GM18867 (cell line): ENCODE data around the gene SIMC1.

ENCODE experiments used
- ATAC-seq: cut with Tn5 transposase; IDR thresholded peaks from one replicate; pipeline ENCODE4 v1.9.1; 2021; ENCODE audit warnings: mild to moderate bottlenecking, moderate library complexity; ENCODE audit not compliant: unreplicated experiment

The SIMC1 gene

DNA sequence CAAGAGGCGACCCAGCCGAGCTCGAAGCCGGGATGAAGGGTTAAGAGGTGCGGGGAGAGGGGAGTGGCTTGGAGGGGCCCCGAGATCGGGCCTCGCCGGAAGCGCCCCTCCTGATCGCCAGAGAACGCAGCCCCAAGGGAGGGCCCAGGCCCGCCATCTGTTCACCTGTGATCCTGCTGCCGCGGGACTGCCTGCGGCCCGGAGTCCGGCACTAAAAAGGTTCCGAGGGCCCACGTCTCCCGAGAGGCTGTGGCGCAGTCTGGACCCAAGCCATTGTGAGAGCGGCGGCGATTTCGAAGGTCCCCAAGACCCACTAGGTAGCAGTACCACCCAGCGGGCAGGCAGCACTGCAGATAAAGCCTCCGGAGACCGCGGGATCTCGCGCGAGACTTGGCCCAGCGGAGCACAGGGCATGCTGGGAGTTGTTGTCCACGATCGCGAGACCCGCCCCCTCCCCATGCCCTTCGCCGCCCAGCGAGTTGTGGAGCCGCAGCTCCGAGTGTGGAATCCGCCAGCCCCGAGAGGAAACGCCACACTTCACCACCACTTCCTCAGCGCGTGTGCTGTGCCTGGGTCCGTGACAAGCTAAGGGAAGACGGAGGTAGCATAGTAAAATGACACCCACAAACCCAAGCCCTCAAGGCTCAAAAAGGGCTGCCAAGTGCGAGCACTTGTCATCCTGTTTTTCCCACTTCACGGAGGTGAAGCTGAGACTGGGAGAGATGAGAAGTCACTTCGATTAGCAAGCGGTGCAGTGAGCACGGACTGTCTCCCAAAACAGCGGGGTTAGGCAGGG lies 123.4 kb downstream of the SIMC1 start, which contains the start of gene KIAA1191:
KIAA1191 (minus strand) TSS at position 328 of the 796 bp plus-strand sequence. CDS start 2,256 bp downstream, outside the sequence.
- peak; percentile 90 for ATAC-seq

- ATAC-seq: peak; percentile 0
These were observed 123.9 kb downstream of the SIMC1 start for GRCh38 chr5:176362233-176362490.

DNA sequence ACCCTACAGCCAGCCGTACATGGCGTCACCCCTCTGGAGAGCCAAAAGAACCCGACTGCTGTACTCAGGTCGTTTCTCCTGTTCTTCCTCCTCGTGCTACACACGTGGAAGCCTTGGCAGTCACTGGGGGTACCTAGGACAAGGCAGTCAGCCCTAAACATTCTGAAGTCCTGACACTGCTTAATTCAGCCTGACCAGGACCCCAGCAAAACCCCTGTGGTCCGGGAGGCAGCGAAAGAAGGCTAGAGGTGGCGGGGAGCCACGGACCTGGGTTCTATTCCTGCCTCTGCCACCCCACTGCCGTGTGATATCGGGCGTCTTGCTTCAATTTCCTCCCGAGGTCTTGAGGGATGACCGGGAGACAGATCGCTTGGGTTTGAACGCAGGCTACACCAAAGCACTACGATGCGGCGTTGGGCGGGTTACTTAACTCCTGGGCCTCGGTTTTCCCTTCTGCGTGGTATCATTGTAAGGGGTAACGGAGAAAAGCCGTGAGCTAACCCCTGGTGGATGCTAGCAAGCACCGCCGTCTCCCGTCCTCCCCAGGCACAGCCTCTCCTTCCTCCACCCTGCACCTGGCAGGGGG lies 126.6 kb downstream of the SIMC1 start:
- ATAC-seq: no peak

DNA sequence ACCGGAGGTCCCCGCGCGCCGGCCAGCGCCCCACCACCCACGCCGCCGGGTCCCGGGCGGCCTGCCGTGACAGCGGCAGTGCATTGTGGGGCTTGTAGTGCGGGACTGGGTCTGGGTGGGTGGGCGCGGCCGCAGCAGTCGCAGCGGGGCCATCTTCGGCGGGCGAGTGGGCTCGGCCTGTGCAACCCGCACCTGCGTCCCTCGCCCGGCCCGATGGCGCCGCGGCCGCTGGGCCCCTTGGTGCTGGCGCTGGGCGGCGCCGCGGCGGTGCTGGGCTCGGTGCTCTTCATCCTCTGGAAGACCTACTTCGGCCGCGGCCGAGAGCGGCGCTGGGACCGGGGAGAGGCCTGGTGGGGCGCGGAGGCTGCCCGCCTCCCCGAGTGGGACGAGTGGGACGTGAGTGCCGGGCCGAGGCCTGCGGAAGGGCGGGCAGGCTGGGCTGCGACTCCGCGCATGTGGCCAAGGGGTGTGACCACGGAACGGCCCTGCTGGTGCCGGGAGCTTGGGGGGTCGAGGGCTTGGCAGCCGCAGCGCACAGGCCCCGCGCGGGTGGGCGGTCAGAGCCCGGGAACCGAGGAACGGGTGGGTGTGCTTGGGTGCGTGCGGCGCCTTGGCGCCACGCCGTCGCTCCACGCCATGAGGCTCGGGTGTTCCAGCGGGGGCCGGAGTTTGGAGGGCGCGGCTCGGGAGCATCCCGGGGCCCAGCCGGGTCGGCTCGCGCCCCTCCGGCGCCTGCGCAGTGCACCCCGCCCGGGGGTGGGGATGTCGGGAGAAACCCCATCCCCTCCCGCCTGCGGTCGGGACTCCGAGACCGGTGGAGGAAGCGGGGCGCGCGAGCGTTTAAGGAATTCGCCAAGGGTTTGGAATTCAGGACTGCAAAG lies 127.4 kb downstream of the SIMC1 start, which contains the start of gene ARL10:
ARL10 (plus strand) TSS at position 137 of the 881 bp plus-strand sequence; CDS start at position 214, 77 bp downstream.
- peak; percentile 31 for ATAC-seq

- ATAC-seq: no peak
These were observed 128.1 kb downstream of the SIMC1 start for GRCh38 chr5:176366232-176366894.

- no peak for ATAC-seq
These were observed 130.5 kb downstream of the SIMC1 start for GRCh38 chr5:176368726-176369125.

DNA sequence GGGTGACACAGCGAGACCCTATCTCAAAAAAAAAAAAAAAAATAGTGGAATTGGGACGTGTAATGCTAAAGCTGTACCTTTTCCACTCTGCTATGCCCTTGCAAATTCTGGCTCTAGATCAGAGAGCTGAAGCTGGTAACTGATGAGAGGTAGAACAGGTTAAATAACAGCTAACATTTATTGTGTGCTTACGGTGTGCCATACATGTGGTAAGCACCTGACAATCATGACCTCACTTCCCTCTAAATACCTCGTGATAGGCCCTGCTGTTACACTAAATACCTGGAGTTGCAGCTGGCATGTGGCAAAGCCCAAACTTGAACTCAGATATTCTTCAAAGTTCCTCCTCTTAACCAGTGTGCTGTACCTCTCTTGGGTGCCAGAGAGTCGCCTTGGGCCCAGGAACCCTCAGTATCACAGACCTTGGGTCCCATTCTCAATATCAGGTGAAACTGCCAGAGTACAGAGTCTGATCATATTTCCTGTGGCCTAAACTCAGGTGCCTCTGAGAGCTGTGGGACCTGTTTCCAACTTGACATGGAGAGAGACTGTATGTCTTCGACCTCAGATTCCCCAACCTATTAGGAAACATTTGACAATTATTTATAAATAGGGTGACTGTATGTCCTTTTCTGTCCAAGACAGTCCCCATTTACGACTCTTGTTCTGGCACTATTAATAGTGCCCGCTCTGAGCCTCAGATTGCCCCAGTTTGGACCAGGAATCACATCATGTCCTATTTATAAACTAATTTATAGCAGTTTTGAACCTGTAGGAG lies 131.9 kb downstream of the SIMC1 start:
- ATAC-seq: no peak

GRCh38 chr5:176371621-176372539 lies 133.7 kb downstream of the SIMC1 start:
- no peak for ATAC-seq

GRCh38 chr5:176373100-176373818 lies 135.0 kb downstream of the SIMC1 start:
- ATAC-seq: no peak

DNA sequence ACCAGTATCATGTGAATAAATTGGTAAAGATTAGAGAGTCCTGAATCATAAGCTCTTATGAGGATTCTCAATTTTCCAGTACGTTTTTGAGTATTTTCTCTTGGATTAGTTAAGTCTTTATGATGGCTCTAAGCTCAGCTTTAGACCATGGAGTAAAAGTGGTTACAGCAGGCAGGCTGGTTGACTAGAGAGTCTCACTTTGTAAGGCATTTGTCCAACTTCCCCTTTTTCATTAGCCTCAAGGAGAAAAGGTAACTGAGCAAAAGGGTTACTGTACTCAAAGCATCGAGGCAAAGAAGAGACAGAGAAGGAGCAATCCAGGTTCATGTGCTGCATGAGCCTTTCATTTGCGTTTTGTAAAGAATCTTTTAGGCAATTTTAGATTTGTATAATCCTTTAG lies 141.7 kb downstream of the SIMC1 start:
- peak; percentile 55 for ATAC-seq

DNA sequence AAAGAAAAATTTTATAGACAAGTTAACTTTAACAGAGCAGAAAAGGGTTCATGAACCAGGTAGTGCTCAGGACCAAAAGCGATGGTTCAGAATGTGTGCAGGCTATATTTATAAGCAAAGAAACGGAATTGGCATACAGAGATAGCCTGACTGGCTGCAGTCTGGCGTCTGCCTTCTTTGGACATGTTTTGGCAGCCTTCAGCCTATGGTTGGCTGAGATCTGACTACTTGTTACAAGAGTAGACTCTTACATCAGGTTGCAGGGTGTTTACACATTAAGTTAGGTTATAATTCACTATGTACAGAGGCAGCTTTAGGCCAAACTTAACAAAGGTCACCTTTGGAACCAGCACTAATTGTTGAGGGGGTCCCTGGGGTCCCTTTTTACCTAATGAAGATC lies 143.2 kb downstream of the SIMC1 start:
- no peak for ATAC-seq

DNA sequence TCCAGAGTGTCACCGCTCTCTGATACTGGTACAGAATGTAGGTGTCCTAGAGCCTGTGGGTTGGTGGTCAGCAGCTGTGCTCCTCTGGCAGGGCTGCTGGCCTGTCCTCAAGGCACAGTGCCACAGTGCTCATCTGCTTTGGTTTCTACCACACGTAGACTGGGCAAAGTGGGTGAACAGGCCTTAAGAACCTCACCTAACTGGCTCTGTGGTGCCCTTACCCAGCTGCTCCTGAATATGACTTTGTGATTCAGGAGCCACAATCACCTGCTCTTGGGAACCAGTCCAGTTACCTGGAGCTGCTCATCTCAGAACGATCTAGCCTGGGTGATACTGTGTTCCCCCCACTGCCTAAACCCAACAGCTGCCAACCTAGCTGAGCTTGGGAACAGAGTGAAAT lies 143.8 kb downstream of the SIMC1 start:
- no peak for ATAC-seq

GRCh38 chr5:176382721-176383120 lies 144.5 kb downstream of the SIMC1 start:
- no peak for ATAC-seq

- no peak for ATAC-seq
These were observed 145.2 kb downstream of the SIMC1 start for GRCh38 chr5:176383248-176383905.

- no peak for ATAC-seq
These were observed 145.7 kb downstream of the SIMC1 start for GRCh38 chr5:176383961-176384360.

DNA sequence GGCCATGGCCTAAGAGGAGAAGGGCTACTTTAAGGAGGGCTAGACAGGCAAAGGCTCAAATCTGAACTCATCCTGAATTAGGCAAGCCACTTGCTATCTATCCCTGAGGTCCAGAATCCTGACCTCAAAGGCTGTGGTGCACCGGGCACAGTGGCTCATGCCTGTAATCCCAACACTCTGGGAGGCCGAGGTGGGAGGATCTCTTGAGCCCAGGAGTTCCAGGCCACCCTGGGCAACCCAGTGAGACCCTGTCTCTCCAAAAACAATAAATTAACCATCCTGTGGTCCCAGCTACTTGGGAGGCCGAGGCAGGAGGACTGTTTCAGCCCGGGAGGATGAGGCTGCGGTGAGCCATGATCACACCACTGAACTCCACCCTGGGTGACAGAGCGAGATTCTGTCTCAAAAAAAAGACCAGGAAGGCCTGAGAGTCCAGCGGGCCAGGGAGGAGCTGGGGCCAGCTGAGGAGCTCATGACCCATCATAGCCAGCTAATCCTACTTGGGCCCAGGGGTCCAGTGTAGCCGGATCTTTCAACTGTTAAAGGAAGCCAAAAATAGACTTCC lies 146.2 kb downstream of the SIMC1 start:
- no peak for ATAC-seq

- ATAC-seq: no peak
These were observed 146.8 kb downstream of the SIMC1 start for GRCh38 chr5:176384991-176385390.

DNA sequence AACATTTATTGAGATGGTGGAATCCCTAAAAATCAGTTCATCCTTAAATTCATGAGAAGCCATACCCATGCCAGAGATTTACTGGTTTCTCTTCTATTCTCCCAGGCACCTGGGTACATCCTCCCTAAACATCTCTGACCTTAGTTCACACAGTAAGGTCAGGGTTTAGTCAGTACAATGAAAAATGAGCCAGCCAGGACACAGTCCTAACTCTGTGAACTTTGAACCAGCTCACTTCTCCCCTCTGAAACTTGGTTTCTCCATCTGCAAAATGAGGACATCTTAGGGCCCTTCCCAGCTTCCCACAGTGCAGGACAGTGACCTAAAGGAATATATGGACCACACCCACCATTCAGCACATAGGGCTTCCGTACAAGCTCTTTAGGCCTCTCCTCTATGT lies 148.3 kb downstream of the SIMC1 start:
- ATAC-seq: no peak
